ENCODE results near the gene BTBD9.

The BTBD9 gene

GRCh38 chr6:38522322-38522721 is 117.4 kb downstream of the BTBD9 start:
- DNase-seq (ENCODE audit: insufficient read length, low spot score), result no peak
- no peak for FAIRE-seq
- TF ChIP-seq CTCF (IDR thresholded peaks at IDR 0.05; ENCODE audit: insufficient read depth, missing control alignments), result no peak

GRCh38 chr6:38518511-38519304 is 121.0 kb downstream of the BTBD9 start:
- TF ChIP-seq CTCF (IDR thresholded peaks at IDR 0.05; ENCODE audit: insufficient read depth, missing control alignments), result no peak
- DNase-seq (ENCODE audit: insufficient read length, low spot score) (no peak), FAIRE-seq (no peak)

GRCh38 chr6:38517005-38517404 is 122.7 kb downstream of the BTBD9 start:
- no peak for TF ChIP-seq CTCF (IDR thresholded peaks at IDR 0.05; ENCODE audit: insufficient read depth, missing control alignments)
- DNase-seq (ENCODE audit: insufficient read length, low spot score) (no peak), FAIRE-seq (no peak)

- no peak for TF ChIP-seq CTCF (IDR thresholded peaks at IDR 0.05; ENCODE audit: insufficient read depth, missing control alignments)
- no peak for FAIRE-seq
- DNase-seq (ENCODE audit: insufficient read length, low spot score), result no peak
Measured at GRCh38 chr6:38514399-38514798, 125.3 kb downstream of the BTBD9 start.

GRCh38 chr6:38512211-38512610 is 127.5 kb downstream of the BTBD9 start:
- FAIRE-seq (no peak), DNase-seq (ENCODE audit: insufficient read length, low spot score) (no peak)
- TF ChIP-seq CTCF (IDR thresholded peaks at IDR 0.05; ENCODE audit: insufficient read depth, missing control alignments), result no peak

GRCh38 chr6:38510205-38510604 is 129.5 kb downstream of the BTBD9 start:
- no peak for TF ChIP-seq CTCF (IDR thresholded peaks at IDR 0.05; ENCODE audit: insufficient read depth, missing control alignments)
- DNase-seq (ENCODE audit: insufficient read length, low spot score) (no peak), FAIRE-seq (no peak)

GRCh38 chr6:38509713-38510112 is 130.0 kb downstream of the BTBD9 start:
- TF ChIP-seq CTCF (IDR thresholded peaks at IDR 0.05; ENCODE audit: insufficient read depth, missing control alignments), result no peak
- FAIRE-seq (no peak), DNase-seq (ENCODE audit: insufficient read length, low spot score) (no peak)
